Measurements from ENCODE around the gene RSAD2. TPM values are rescaled to one million over a fixed set of nuclear protein-coding genes. Genes with fewer than 3 reads are reported as not detected.

Gene RSAD2
- total RNA-seq, 1 donor from 2014 or later: 3.4 TPM

DNA sequence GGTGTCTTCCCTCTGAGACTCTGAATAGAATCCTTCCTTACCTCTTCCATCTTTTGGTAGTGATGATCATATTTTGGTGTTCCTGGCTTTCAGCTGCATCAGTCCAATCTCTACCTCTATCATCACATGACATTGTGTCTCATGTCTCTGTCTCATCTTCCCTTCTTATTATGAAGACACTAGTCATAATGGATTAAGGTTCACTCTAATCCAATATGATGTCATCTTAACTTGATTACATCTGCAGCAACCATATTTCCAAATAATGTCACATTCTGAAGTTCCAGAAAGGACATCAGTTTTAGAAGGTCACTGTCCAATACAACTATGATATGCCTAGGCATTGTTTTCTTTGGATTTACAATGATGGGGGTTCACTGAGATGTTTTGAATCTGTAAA, 43.4 kb upstream of the RSAD2 start:
- TF ChIP-seq, protein P1, sequence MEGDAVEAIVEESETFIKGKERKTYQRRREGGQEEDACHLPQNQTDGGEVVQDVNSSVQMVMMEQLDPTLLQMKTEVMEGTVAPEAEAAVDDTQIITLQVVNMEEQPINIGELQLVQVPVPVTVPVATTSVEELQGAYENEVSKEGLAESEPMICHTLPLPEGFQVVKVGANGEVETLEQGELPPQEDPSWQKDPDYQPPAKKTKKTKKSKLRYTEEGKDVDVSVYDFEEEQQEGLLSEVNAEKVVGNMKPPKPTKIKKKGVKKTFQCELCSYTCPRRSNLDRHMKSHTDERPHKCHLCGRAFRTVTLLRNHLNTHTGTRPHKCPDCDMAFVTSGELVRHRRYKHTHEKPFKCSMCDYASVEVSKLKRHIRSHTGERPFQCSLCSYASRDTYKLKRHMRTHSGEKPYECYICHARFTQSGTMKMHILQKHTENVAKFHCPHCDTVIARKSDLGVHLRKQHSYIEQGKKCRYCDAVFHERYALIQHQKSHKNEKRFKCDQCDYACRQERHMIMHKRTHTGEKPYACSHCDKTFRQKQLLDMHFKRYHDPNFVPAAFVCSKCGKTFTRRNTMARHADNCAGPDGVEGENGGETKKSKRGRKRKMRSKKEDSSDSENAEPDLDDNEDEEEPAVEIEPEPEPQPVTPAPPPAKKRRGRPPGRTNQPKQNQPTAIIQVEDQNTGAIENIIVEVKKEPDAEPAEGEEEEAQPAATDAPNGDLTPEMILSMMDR (conservative IDR thresholded peaks at IDR 0.05): no peak
- H3K9me3 Mint-ChIP-seq: peaks cover 21% of the 10 kb centered on the region
- peaks cover 4% of the 10 kb centered on the region for H3K36me3 Mint-ChIP-seq
- H3K27me3 Mint-ChIP-seq: no peaks in the 10 kb centered on the region
- no peak overlapping the region for H3K4me3 Mint-ChIP-seq
- DNase-seq (ENCODE audit: extremely low spot score, unreplicated experiment): no peak
- H3K27ac Mint-ChIP-seq: no peak overlapping the region
- H3K4me1 Mint-ChIP-seq (ENCODE audit: unreplicated experiment): peaks cover 2% of the 10 kb centered on the region

DNA sequence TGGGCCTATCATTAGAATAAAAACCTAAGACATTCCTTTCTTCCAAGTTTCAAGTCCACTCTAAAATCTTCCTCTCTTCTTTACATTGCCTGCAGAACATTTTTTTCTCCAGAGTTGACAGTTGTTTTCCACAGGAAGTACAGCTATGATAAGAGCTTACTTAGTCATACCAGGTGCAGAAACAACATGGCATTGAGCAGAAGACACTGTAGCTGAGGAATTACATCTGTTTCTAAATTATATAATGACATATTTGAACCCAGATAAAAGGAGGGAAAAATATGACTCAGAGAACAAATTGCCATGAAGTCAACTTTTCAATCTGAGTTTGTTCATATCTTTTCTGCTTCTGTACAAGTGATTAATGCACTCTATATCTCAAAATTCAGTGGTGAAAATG, 42.1 kb upstream of the RSAD2 start:
- Mint-ChIP-seq H3K36me3 (no peaks in the 10 kb centered on the region), H3K27ac (no peak overlapping the region), H3K4me1 (ENCODE audit: unreplicated experiment) (no peaks in the 10 kb centered on the region), H3K4me3 (no peak overlapping the region), H3K9me3 (peaks cover 15% of the 10 kb centered on the region), H3K27me3 (no peaks in the 10 kb centered on the region)
- no peak for DNase-seq (ENCODE audit: extremely low spot score, unreplicated experiment)
- TF ChIP-seq, protein P1 (conservative IDR thresholded peaks at IDR 0.05): no peak

DNA sequence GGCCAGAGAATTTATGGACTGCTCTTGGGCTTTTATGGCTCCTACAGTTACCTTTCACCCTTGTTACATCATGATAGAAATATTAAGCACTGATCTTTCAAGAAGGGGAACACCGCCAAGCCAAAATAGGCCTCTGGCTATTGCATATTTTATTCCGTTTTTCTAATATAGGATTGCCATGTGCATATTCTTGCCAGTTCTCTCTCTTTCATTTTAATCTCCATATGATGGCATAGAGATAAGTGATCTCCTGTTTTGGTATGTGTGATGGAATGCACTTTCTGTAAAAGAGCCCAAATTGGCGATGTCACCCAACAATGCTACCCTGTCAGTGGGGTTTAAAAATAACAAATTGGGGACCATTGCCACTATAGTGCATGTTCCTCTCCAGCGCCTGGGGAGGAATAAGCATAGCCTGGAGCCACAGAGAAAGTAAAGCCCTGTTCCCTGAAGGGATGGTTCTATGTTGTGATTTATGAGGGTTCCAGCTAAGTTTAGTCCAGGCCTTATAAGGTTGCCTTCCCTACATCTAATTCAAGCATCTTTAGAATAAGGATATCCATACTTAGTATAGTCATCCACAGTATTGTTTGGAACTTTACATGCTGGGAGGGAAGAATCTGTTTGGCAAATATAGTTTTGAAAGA, 38.8 kb upstream of the RSAD2 start:
- TF ChIP-seq, protein P1 (conservative IDR thresholded peaks at IDR 0.05): no peak
- H3K4me1 Mint-ChIP-seq (ENCODE audit: unreplicated experiment): no peaks in the 10 kb centered on the region
- H3K9me3 Mint-ChIP-seq: peaks cover 4% of the 10 kb centered on the region
- no peaks in the 10 kb centered on the region for H3K36me3 Mint-ChIP-seq
- no peak overlapping the region for H3K27ac Mint-ChIP-seq
- H3K4me3 Mint-ChIP-seq: no peak overlapping the region
- no peaks in the 10 kb centered on the region for H3K27me3 Mint-ChIP-seq
- DNase-seq (ENCODE audit: extremely low spot score, unreplicated experiment): no peak

DNA sequence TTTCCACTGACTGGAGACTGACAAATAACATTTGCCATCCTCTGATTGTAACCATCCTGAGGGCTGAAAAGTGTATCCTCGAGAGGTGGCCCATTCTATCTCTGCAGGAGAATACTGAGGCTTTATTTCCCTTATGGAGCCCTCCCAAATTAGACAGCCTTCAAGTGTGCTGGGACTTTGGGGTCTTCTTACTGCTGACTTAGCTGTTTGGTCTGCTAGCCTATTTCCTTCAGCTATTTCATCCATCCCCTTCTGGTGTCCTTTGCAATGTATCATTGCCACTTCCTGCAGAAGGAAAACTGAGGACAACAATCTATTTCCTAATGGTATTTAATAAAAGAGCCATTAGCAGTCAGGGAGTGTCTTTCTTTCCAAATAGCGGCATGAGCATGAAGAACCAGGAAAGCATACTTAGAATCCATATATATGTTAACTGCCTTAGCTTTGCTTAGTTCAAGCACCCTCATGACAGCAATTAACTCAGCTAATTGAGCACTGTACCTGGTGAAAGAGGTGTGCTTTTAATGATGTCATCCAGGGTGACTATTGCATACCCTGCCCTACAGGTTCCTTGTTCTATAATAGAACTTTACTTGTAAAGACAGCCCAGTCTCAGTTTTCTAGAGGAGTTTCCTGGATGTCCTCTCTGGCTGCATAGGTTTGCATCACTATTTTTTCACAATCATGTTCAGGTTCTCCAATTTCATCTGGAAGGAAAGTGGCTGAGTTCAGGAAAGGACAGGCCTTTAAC, 35.9 kb upstream of the RSAD2 start:
- H3K36me3 Mint-ChIP-seq: peaks cover 4% of the 10 kb centered on the region
- H3K27me3 Mint-ChIP-seq: no peaks in the 10 kb centered on the region
- no peak overlapping the region for H3K4me3 Mint-ChIP-seq

DNA sequence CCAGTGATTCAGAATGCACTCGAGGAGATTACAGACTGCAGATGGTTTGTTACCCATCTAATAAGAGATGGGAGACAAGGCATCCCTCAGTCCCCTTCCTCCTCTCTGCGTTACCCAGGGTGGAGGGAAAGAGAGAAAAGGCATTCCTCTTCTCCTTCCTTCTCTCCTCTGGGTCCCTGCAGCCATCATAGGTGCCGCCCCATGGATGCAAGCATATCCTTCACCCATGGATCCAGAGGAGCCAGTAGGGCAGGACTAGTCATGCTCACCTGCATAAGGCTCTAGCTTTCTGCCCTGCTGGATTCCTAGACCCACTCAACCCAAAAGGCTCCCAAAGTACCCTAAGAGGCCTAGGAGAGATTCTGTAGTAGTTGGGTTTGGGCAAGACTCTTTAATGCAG, 32.3 kb upstream of the RSAD2 start:
- no peak overlapping the region for H3K27ac Mint-ChIP-seq

More for the DNA sequence above, 35.9 kb upstream of the RSAD2 start:
- no peak for DNase-seq (ENCODE audit: extremely low spot score, unreplicated experiment)
- Mint-ChIP-seq H3K9me3 (peaks cover 11% of the 10 kb centered on the region), H3K27ac (no peak overlapping the region), H3K4me1 (ENCODE audit: unreplicated experiment) (no peaks in the 10 kb centered on the region)
- TF ChIP-seq, protein P1 (conservative IDR thresholded peaks at IDR 0.05): no peak

More for the DNA sequence above, 32.3 kb upstream of the RSAD2 start:
- no peak for DNase-seq (ENCODE audit: extremely low spot score, unreplicated experiment)
- TF ChIP-seq, protein P1 (conservative IDR thresholded peaks at IDR 0.05): no peak
- Mint-ChIP-seq H3K36me3 (peaks cover 4% of the 10 kb centered on the region), H3K9me3 (peaks cover 19% of the 10 kb centered on the region), H3K4me3 (no peak overlapping the region), H3K27me3 (no peaks in the 10 kb centered on the region), H3K4me1 (ENCODE audit: unreplicated experiment) (no peaks in the 10 kb centered on the region)
